OCI-LY7 (cell line): ENCODE results near the gene USP24. TPM values are rescaled to one million over a fixed set of nuclear protein-coding genes. Genes with fewer than 3 reads are reported as not detected.

ENCODE experiments used
- BruUV-seq: library from RNA; stranded (reverse); fragments of 400-500 nt; replicated peaks from 2 replicates; lab custom pipeline; 2021; lab: Mats Ljungman, UMichigan
- CTCF ChIA-PET: fragments of 300-600 bp; sonication (Branson Sonifier 250); formaldehyde crosslinking; loops from one replicate; lab custom pipeline; 2022; ENCODE audit warnings: antibody characterized with exemption; ENCODE audit not compliant: unreplicated experiment; lab: Charles Lee
- POLR2A ChIA-PET: fragments of 300-600 bp; sonication (Branson Sonifier 250); formaldehyde crosslinking; loops from one replicate; lab custom pipeline; 2022; ENCODE audit warnings: antibody characterized with exemption; lab: Charles Lee
- DNase-seq: peaks from one replicate; pipeline ENCODE4 v3.0.0-alpha.2; 2015; ENCODE audit warnings: low spot score
- H2AFZ ChIP-seq: fragments of 200-600 bp; sonication (generic), shearing (Covaris generic); 2 replicates; pipeline ENCODE4 v1.6.1; 2014; ENCODE audit warnings: mild to moderate bottlenecking, antibody characterized with exemption, low read length, moderate library complexity
- H3K27ac ChIP-seq: fragments of 200-600 bp; sonication (generic); 2 replicates; pipeline ENCODE4 v1.5.1; 2014; ENCODE audit warnings: mixed run types, low read depth, mild to moderate bottlenecking, moderate library complexity, low read length, inconsistent platforms; ENCODE audit not compliant: poor library complexity, severe bottlenecking
- H3K36me3 ChIP-seq: fragments of 200-600 bp; sonication (generic); 2 replicates; pipeline ENCODE4 v1.6.1; 2014; ENCODE audit warnings: mild to moderate bottlenecking, antibody characterized with exemption, low read length, moderate library complexity, mixed read lengths; ENCODE audit not compliant: insufficient read depth
- H3K4me1 ChIP-seq: fragments of 200-600 bp; sonication (generic); 2 replicates; pipeline ENCODE4 v1.5.1; 2014; ENCODE audit warnings: mild to moderate bottlenecking, low read length; ENCODE audit not compliant: insufficient read depth, poor library complexity, severe bottlenecking
- H3K4me2 ChIP-seq: fragments of 200-600 bp; sonication (generic); 2 replicates; pipeline ENCODE4 v1.6.1; 2014; ENCODE audit warnings: mild to moderate bottlenecking, low read length
- H3K4me3 ChIP-seq: fragments of 200-600 bp; sonication (generic); 2 replicates; pipeline ENCODE4 v1.5.1; 2014; ENCODE audit warnings: mild to moderate bottlenecking, low read depth, low read length; ENCODE audit not compliant: poor library complexity, severe bottlenecking
- H3K79me2 ChIP-seq: fragments of 200-600 bp; sonication (generic); 2 replicates; pipeline ENCODE4 v1.6.1; 2016; ENCODE audit warnings: low read depth, mild to moderate bottlenecking, low read length, moderate library complexity, mixed read lengths; ENCODE audit not compliant: insufficient read depth
- H3K9me2 ChIP-seq: fragments of 200-600 bp; sonication (generic); 2 replicates; pipeline ENCODE4 v1.6.1; 2016; ENCODE audit warnings: mild to moderate bottlenecking, low read length, mixed read lengths; ENCODE audit not compliant: insufficient read depth
- H3K9me3 ChIP-seq: fragments of 200-600 bp; sonication (generic); 2 replicates; pipeline ENCODE4 v1.6.1; 2014; ENCODE audit warnings: mild to moderate bottlenecking, mixed run types, low read length, mixed read lengths
- H4K20me1 ChIP-seq: fragments of 200-600 bp; sonication (generic); 2 replicates; pipeline ENCODE4 v1.6.1; 2014; ENCODE audit warnings: mild to moderate bottlenecking, antibody characterized with exemption, low read length, moderate library complexity, mixed read lengths; ENCODE audit not compliant: insufficient read depth
- CTCF ChIP-seq: fragments of 200-600 bp; sonication (generic); conservative IDR thresholded peaks from 2 replicates; pipeline ENCODE4 v1.5.1; 2014; ENCODE audit warnings: mild to moderate bottlenecking, antibody characterized with exemption, low read length, moderate library complexity, mixed read lengths
- EZH2phosphoT487 ChIP-seq: fragments of 200-600 bp; sonication (generic); IDR thresholded peaks from 2 replicates; pipeline ENCODE4 v1.6.1; 2018; ENCODE audit warnings: low read depth, borderline replicate concordance, mild to moderate bottlenecking, mixed run types, antibody characterized with exemption, low read length, moderate library complexity, mixed read lengths
- intact Hi-C: fragments of 100-400 bp; cut with micrococcal nuclease; formaldehyde crosslinking; loops from one replicate; pipeline ENCODE4 v1.10.0; 2022; ENCODE audit not compliant: unreplicated experiment
- total RNA-seq, 2 experiments: library from RNA; depleted of rRNA in 1 of 2; stranded (reverse); fragments of >200 nt in 1 of 2; shearing (Covaris generic) in 1 of 2; gene quantifications; 2 replicates each; pipeline ENCODE4 v1.2.3, GENCODE V29; 2014 to 2022

Gene USP24
- total RNA-seq, 2 experiments from 2014 or later = 35.1 to 46.3 TPM

GRCh38 chr1:55190109-55190508 is 25.1 kb downstream of the USP24 start:
- Histone ChIP-seq H3K79me2 (peaks cover 45% of the 10 kb centered on the region; the same call in 1 of the 2 replicates), H3K36me3 (peaks cover under 1% of the 10 kb centered on the region; the same call in 1 of the 2 replicates), H4K20me1 (no peaks in the 10 kb centered on the region), H3K9me3 (peaks cover 8% of the 10 kb centered on the region; the same call in 1 of the 2 replicates), H3K4me3 (no peak overlapping the region), H3K4me2 (no peak overlapping the region), H3K9me2 (no peaks in the 10 kb centered on the region), H3K27ac (no peak overlapping the region), H3K4me1 (no peaks in the 10 kb centered on the region), H2AFZ (no peak overlapping the region)
- ChIA-PET POLR2A (interaction anchor here (0.5 to 1.1 kb wide), 2 partner anchors 23 to 47 kb away, joined by 3 read pairs; no protein-coding TSS in a partner anchor), CTCF (no interaction called here)
- DNase-seq = no peak
- no TSS peak for BruUV-seq
- intact Hi-C loops = no loop called here
- no peak for TF ChIP-seq CTCF
- TF ChIP-seq EZH2phosphoT487 = no peak

- H3K4me1 ChIP-seq = no peaks in the 10 kb centered on the region
- no TSS peak for BruUV-seq
These were observed 26.3 kb downstream of the USP24 start for GRCh38 chr1:55188909-55189308.

More at GRCh38 chr1:55188909-55189308, 26.3 kb downstream of the USP24 start:
- Histone ChIP-seq H3K4me3 (no peak overlapping the region), H4K20me1 (no peaks in the 10 kb centered on the region), H3K9me2 (no peaks in the 10 kb centered on the region), H3K4me2 (no peak overlapping the region), H3K27ac (no peak overlapping the region), H3K36me3 (peaks cover 8% of the 10 kb centered on the region), H3K79me2 (peaks cover 57% of the 10 kb centered on the region; the same call in 1 of the 2 replicates), H3K9me3 (peaks cover 20% of the 10 kb centered on the region), H2AFZ (no peak overlapping the region)
- CTCF ChIA-PET = no interaction called here
- TF ChIP-seq EZH2phosphoT487 (no peak), CTCF (no peak)
- DNase-seq = no peak
- intact Hi-C loops = no loop called here
- POLR2A ChIA-PET = interaction anchor here (0.6 to 1.1 kb wide), 4 partner anchors 12 to 688 kb away, joined by 3 to 9 read pairs (median 4); no protein-coding TSS in a partner anchor
